Embryonic facial prominence (tissue), 1 donor: Measurements from ENCODE around the gene FZD8.
A peak's percentile ranks its signal among the peaks of the same experiment; 100 is the strongest.

Source experiments
- DNase-seq: peaks from one replicate; pipeline ENCODE4 v3.0.0-alpha.2; 2016; ENCODE audit errors: extremely low spot score

Gene FZD8

GRCh38 chr10:35640951-35641675, 983 bp downstream of the FZD8 start:
- peak; percentile 36 for DNase-seq

- peak; percentile 25 for DNase-seq
These were observed 1.6 kb downstream of the FZD8 start for GRCh38 chr10:35640474-35640873.

GRCh38 chr10:35639728-35640401, 2.2 kb downstream of the FZD8 start:
- DNase-seq, result no peak

- no peak for DNase-seq
These were observed 2.9 kb downstream of the FZD8 start for GRCh38 chr10:35639021-35639727.

- DNase-seq, result no peak
These were observed 4.0 kb downstream of the FZD8 start for GRCh38 chr10:35638101-35638500.

- DNase-seq, result no peak
These were observed 4.6 kb downstream of the FZD8 start for GRCh38 chr10:35637462-35637861.

GRCh38 chr10:35636956-35637355, 5.1 kb downstream of the FZD8 start:
- DNase-seq, result no peak

- DNase-seq, result no peak
These were observed 6.5 kb downstream of the FZD8 start for GRCh38 chr10:35635576-35635975.

GRCh38 chr10:35633006-35633980, 8.8 kb downstream of the FZD8 start:
- DNase-seq, result no peak

- no peak for DNase-seq
These were observed 10.1 kb downstream of the FZD8 start for GRCh38 chr10:35632027-35632426.

GRCh38 chr10:35631404-35631803, 10.7 kb downstream of the FZD8 start:
- no peak for DNase-seq

- no peak for DNase-seq
These were observed 15.1 kb downstream of the FZD8 start for GRCh38 chr10:35626971-35627507.

GRCh38 chr10:35614312-35614711, 27.8 kb downstream of the FZD8 start:
- no peak for DNase-seq

GRCh38 chr10:35613597-35614226, 28.4 kb downstream of the FZD8 start:
- DNase-seq, result no peak

- no peak for DNase-seq
These were observed 29.0 kb downstream of the FZD8 start for GRCh38 chr10:35613107-35613440.

- DNase-seq, result no peak
These were observed 29.6 kb downstream of the FZD8 start for GRCh38 chr10:35612385-35613106.

- DNase-seq, result no peak
These were observed 30.3 kb downstream of the FZD8 start for GRCh38 chr10:35611750-35612149.

GRCh38 chr10:35608328-35608672, 33.8 kb downstream of the FZD8 start:
- no peak for DNase-seq

- no peak for DNase-seq
These were observed 34.4 kb downstream of the FZD8 start for GRCh38 chr10:35607475-35608327.

GRCh38 chr10:35606430-35606829, 35.7 kb downstream of the FZD8 start:
- no peak for DNase-seq
